AG08395 (cell line): Measurements from ENCODE around the gene TGFBRAP1.

Experiments
- DNase-seq: peaks from one replicate; pipeline ENCODE4 v3.0.0; 2012; ENCODE audit warnings: mixed read lengths, low spot score

TGFBRAP1 gene

GRCh38 chr2:105238664-105239240, 90.8 kb downstream of the TGFBRAP1 start:
- DNase-seq = no peak

DNA sequence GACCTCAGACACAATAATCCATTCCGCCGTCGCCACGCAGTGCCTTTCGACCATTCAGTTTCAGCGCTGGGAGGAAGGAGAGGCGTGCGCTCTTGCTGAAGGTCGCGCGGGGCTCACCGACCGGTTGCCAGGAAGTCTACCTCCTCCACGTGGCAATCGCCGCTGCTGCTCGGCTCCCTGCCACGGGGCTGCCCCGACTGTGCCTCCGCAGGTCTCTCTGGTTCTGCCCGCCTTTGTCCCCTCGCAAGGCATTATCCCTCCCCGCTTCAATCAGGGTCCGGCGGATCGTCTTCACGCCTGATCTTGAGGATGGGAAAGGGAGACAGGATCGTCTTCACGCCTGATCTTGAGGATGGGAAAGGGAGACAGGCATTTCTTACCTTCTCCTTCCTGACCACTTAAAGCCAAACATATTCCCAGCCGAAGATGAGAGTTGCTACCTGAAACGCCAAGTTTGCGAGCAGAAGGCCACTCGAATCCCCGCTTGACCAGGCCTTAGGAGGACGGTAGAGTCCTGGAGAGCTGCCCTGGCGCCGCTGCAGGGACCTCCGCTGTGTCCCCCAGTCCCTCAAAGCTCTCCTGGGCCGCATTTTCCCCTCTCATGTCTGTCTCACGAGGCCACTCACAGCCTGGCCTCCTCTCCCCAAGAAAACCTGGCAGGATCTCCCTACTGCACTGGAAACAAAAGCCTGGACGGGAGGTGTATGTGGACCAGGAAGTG, 92.3 kb downstream of the TGFBRAP1 start:
- no peak for DNase-seq

- no peak for DNase-seq
These were observed 93.5 kb downstream of the TGFBRAP1 start for GRCh38 chr2:105236060-105236424.

GRCh38 chr2:105235388-105236059, 94.0 kb downstream of the TGFBRAP1 start:
- peak; percentile 65 for DNase-seq

DNA sequence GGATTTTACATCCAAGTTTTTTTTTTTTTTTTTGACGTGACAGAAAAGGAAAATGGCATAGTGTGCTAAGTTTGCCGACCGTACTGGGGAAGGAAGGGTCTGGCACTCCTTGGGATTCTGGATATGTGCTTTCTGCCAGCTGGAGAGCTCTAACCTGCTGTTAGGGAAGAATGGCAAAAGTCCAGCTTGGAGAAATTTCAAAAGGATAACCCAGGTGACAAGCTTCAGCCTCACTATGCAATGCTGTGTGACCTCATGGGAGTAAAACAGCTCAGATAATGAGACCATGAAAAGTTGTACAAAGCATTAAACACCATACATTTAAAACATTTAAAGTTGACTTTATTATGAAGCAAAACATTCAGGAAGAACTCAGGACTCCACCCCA, 98.3 kb downstream of the TGFBRAP1 start:
- no peak for DNase-seq

GRCh38 chr2:105224444-105224843, 105.1 kb downstream of the TGFBRAP1 start:
- no peak for DNase-seq

DNA sequence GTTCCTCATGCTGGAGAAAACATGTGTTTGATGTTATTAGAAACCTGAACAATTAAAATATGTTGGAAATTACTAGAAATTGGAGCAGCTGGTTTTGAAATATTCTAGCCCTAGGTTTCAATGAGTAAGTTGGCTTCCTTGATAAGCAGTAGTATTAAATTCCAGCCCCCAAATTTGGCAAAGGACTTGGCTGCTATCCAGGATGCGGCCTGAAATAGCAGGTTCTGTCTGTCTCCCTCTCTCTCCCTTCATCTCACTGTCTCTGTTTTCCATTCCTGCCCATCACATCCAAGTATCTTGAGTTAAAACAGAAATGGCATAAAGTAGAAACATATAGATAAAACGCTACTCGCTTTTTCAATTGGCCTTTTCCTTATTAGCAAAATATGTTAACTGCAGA, 108.9 kb downstream of the TGFBRAP1 start:
- DNase-seq = no peak

DNA sequence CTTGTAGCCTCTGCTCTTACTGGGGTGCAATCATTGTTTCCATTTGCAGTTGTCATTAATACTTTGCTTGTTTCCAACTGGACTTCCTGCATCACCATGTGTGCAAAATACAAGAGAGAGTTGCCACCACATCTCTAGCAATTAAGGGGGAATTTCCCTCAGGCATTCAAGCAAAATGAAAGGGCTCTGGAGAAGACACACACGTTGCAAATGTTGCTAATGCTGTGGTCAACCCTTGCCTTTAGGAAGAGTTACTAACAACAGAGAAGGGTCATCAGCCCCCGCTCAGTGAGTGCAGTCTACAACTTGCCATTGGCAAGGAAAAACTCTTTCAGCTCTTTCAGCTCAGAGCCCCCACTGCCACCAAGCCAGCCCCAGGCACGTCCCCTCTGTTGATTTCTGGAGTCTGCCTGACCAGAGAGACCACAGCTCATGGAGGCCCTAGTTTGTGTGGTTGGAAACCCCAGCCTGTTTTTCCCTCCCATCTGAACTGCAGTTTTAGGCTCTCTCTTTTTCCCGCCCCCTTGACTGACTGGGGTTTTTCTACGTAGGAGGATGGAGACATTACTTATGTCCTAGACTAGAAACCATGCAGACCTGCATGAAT, 113.8 kb downstream of the TGFBRAP1 start:
- DNase-seq = no peak
